Gastrocnemius medialis (tissue), 4 donors: ENCODE results near the gene AGR2.

ENCODE experiments used
- CTCF ChIP-seq, 5 experiments: fragments of 450-650 bp in 3 of 5; fragments of 200-600 bp in 2 of 5; sonication (generic) in 2 of 5; IDR thresholded peaks in 4 of 5; conservative IDR thresholded peaks in 1 of 5; 1 replicate in 4 of 5; 2 replicates in 1 of 5; pipeline ENCODE4 v1.5.1; 2016 to 2019; ENCODE audit warnings: antibody characterized with exemption in 5 of 5, mild to moderate bottlenecking in 3 of 5, moderate library complexity in 3 of 5
- POLR2A ChIP-seq, 2 donors: fragments of 450-650 bp; IDR thresholded peaks; one replicate each; pipeline ENCODE4 v1.6.1; 2017; ENCODE audit warnings: antibody characterized with exemption in 2 of 2, mild to moderate bottlenecking in 2 of 2, moderate library complexity in 2 of 2

- no peak for TF ChIP-seq CTCF (IDR thresholded peaks at IDR 0.05 in 4 of 5, conservative IDR thresholded peaks at IDR 0.05 in 1 of 5)
- no peak for TF ChIP-seq POLR2A (IDR thresholded peaks at IDR 0.05)
Measured at GRCh38 chr7:16846601-16847165, 41.9 kb upstream of the AGR2 start.
